SK-N-SH treated with all-trans-retinoic acid at 6 μM for 48 hours (cell line): ENCODE measurements around the gene CALCOCO2.
A peak's percentile ranks its signal among the peaks of the same experiment; 100 is the strongest.

ENCODE experiments used
- ATAC-seq: fragments of 200-7000 bp; cut with Tn5 transposase; 3 replicates; pipeline ENCODE4 v1.9.1; 2020; ENCODE audit warnings: mild to moderate bottlenecking, moderate library complexity
- ARNTL ChIP-seq: fragments of 450-650 bp; formaldehyde crosslinking; IDR thresholded peaks from 2 replicates; pipeline ENCODE4 v1.5.0; 2020; ENCODE audit warnings: low read depth, mild to moderate bottlenecking, moderate library complexity, borderline replicate concordance
- BACH2 ChIP-seq: fragments of 250-450 bp; sonication (Bioruptor Pico); IDR thresholded peaks from 2 replicates; pipeline ENCODE4 v1.9.0; 2021; ENCODE audit warnings: mild to moderate bottlenecking, borderline replicate concordance
- CSDC2 ChIP-seq: fragments of 250-450 bp; sonication (Bioruptor Pico); IDR thresholded peaks from 2 replicates; pipeline ENCODE4 v1.5.0; 2020; ENCODE audit warnings: mild to moderate bottlenecking, moderate library complexity
- ESRRG ChIP-seq: fragments of 250-450 bp; sonication (Bioruptor Pico); IDR thresholded peaks from 2 replicates; pipeline ENCODE4 v1.6.1; 2021; ENCODE audit warnings: mild to moderate bottlenecking
- GLIS3 ChIP-seq: fragments of 250-450 bp; sonication (Bioruptor Pico); IDR thresholded peaks from 2 replicates; pipeline ENCODE4 v1.5.0; 2020; ENCODE audit warnings: mild to moderate bottlenecking, moderate library complexity
- ISL1 ChIP-seq: fragments of 250-450 bp; sonication (Bioruptor Pico); IDR thresholded peaks from 2 replicates; pipeline ENCODE4 v2.1.2; 2022; ENCODE audit warnings: mild to moderate bottlenecking, moderate library complexity
- OSR1 ChIP-seq: fragments of 250-450 bp; sonication (Bioruptor Pico); IDR thresholded peaks from 2 replicates; pipeline ENCODE4 v1.8.0; 2022; ENCODE audit warnings: moderate library complexity, mild to moderate bottlenecking, inconsistent platforms
- RARB ChIP-seq: fragments of 250-450 bp; sonication (Bioruptor Pico); IDR thresholded peaks from 2 replicates; pipeline ENCODE4 v1.8.0; 2021; ENCODE audit warnings: mild to moderate bottlenecking, moderate library complexity
- SNAI2 ChIP-seq: fragments of 250-450 bp; sonication (Bioruptor Pico); IDR thresholded peaks from 2 replicates; pipeline ENCODE4 v1.5.0; 2020; ENCODE audit warnings: mild to moderate bottlenecking, moderate library complexity
- TOX ChIP-seq: fragments of 250-450 bp; sonication (Bioruptor Pico); IDR thresholded peaks from 2 replicates; pipeline ENCODE4 v1.8.0; 2021; ENCODE audit warnings: mild to moderate bottlenecking, moderate library complexity, borderline replicate concordance
- ZC3H10 ChIP-seq: fragments of 250-450 bp; sonication (Bioruptor Pico); IDR thresholded peaks from 2 replicates; pipeline ENCODE4 v1.5.1; 2021; ENCODE audit warnings: mild to moderate bottlenecking, moderate library complexity
- ZFP30 ChIP-seq: fragments of 450-650 bp; formaldehyde crosslinking; IDR thresholded peaks from 2 replicates; pipeline ENCODE4 v1.5.0; 2022; ENCODE audit warnings: mild to moderate bottlenecking, moderate library complexity
- ZNF565 ChIP-seq: fragments of 450-650 bp; formaldehyde crosslinking; conservative IDR thresholded peaks from 2 replicates; pipeline ENCODE4 v1.5.0; 2020; ENCODE audit warnings: low read depth, mild to moderate bottlenecking, moderate library complexity
- ZNF70 ChIP-seq: fragments of 450-650 bp; formaldehyde crosslinking; IDR thresholded peaks from 2 replicates; pipeline ENCODE4 v1.5.0; 2020; ENCODE audit warnings: mild to moderate bottlenecking, moderate library complexity
- ZNF8 ChIP-seq: fragments of 450-650 bp; formaldehyde crosslinking; IDR thresholded peaks from 2 replicates; pipeline ENCODE4 v1.5.0; 2020; ENCODE audit warnings: mild to moderate bottlenecking, moderate library complexity
- TF ChIP-seq, protein P1 (sequence below): fragments of 250-450 bp; sonication (Bioruptor Pico); IDR thresholded peaks from 2 replicates; pipeline ENCODE4 v1.5.0; 2020; ENCODE audit warnings: mild to moderate bottlenecking, moderate library complexity
- TF ChIP-seq, protein P2 (sequence below): fragments of 250-450 bp; sonication (Bioruptor Pico); IDR thresholded peaks from 2 replicates; pipeline ENCODE4 v1.8.0; 2020; ENCODE audit warnings: mild to moderate bottlenecking, moderate library complexity, borderline replicate concordance
- TF ChIP-seq, protein P3 (sequence below): fragments of 250-450 bp; sonication (Bioruptor Pico); IDR thresholded peaks from 2 replicates; pipeline ENCODE4 v1.5.1; 2021; ENCODE audit warnings: mild to moderate bottlenecking, moderate library complexity
- TF ChIP-seq, protein P4 (sequence below): fragments of 250-450 bp; sonication (Bioruptor Pico); IDR thresholded peaks from 2 replicates; pipeline ENCODE4 v1.8.0; 2021; ENCODE audit warnings: low read depth, mild to moderate bottlenecking, moderate library complexity, borderline replicate concordance
- TF ChIP-seq, protein P5 (sequence below): fragments of 250-450 bp; sonication (Bioruptor Pico); IDR thresholded peaks from 2 replicates; pipeline ENCODE4 v1.5.1; 2020; ENCODE audit warnings: low read depth, mild to moderate bottlenecking, moderate library complexity

The CALCOCO2 gene, protein sequence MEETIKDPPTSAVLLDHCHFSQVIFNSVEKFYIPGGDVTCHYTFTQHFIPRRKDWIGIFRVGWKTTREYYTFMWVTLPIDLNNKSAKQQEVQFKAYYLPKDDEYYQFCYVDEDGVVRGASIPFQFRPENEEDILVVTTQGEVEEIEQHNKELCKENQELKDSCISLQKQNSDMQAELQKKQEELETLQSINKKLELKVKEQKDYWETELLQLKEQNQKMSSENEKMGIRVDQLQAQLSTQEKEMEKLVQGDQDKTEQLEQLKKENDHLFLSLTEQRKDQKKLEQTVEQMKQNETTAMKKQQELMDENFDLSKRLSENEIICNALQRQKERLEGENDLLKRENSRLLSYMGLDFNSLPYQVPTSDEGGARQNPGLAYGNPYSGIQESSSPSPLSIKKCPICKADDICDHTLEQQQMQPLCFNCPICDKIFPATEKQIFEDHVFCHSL

DNA sequence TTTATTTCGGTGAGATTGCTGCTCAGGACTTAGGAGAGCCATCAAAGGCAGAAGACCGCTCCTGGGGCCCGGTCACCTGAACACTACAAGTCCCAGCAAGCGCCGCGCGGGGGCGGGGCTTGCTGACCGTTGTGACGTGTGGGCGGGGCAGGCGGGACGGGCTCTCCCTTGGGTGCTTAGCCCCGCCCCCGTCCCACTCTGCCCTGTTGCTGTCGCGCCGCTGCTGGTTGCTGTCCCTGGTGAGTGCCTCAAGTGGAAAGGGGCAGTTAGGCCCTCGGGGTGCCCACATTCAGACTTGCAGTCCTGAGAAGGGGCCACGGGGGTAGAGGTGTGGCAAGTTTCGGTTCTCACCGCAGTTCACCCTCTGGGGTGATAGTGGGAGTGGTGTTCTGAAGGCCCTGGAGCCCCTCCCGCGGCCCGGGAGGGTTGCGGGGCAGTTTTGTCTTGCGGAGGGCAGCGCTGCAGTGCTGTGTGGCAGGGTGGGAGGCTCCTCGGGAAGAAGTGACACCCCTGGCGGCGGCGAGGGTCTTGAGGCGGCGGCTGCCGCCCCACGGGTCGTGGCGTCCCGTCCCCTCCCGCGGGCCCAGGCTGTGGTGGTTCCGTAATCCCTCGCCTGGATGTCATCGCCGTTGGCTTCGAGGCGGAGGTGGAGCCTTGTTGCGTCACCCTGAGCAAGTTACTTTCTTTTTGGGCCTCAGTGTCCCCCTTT lies at the start of gene CALCOCO2:
CALCOCO2 (plus strand) TSS at position 196 of the 709 bp plus-strand sequence. CDS start 10,673 bp downstream, outside the sequence.
- ATAC-seq = peak; percentile 96
- TF ChIP-seq ARNTL (CRISPR knock-in tag) = no peak
- TF ChIP-seq, protein P1, sequence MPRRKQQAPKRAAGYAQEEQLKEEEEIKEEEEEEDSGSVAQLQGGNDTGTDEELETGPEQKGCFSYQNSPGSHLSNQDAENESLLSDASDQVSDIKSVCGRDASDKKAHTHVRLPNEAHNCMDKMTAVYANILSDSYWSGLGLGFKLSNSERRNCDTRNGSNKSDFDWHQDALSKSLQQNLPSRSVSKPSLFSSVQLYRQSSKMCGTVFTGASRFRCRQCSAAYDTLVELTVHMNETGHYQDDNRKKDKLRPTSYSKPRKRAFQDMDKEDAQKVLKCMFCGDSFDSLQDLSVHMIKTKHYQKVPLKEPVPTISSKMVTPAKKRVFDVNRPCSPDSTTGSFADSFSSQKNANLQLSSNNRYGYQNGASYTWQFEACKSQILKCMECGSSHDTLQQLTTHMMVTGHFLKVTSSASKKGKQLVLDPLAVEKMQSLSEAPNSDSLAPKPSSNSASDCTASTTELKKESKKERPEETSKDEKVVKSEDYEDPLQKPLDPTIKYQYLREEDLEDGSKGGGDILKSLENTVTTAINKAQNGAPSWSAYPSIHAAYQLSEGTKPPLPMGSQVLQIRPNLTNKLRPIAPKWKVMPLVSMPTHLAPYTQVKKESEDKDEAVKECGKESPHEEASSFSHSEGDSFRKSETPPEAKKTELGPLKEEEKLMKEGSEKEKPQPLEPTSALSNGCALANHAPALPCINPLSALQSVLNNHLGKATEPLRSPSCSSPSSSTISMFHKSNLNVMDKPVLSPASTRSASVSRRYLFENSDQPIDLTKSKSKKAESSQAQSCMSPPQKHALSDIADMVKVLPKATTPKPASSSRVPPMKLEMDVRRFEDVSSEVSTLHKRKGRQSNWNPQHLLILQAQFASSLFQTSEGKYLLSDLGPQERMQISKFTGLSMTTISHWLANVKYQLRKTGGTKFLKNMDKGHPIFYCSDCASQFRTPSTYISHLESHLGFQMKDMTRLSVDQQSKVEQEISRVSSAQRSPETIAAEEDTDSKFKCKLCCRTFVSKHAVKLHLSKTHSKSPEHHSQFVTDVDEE (CRISPR knock-in tag) = no peak
- TF ChIP-seq OSR1 = no peak
- no peak for TF ChIP-seq ZFP30 (CRISPR knock-in tag)
- no peak for TF ChIP-seq ZNF8 (CRISPR knock-in tag)
- TF ChIP-seq CSDC2 = no peak
- no peak for TF ChIP-seq BACH2 (CRISPR knock-in tag)
- no peak for TF ChIP-seq RARB (CRISPR knock-in tag)
- TF ChIP-seq ISL1 (CRISPR knock-in tag) = no peak
- TF ChIP-seq TOX (CRISPR knock-in tag) = no peak
- TF ChIP-seq, protein P2, sequence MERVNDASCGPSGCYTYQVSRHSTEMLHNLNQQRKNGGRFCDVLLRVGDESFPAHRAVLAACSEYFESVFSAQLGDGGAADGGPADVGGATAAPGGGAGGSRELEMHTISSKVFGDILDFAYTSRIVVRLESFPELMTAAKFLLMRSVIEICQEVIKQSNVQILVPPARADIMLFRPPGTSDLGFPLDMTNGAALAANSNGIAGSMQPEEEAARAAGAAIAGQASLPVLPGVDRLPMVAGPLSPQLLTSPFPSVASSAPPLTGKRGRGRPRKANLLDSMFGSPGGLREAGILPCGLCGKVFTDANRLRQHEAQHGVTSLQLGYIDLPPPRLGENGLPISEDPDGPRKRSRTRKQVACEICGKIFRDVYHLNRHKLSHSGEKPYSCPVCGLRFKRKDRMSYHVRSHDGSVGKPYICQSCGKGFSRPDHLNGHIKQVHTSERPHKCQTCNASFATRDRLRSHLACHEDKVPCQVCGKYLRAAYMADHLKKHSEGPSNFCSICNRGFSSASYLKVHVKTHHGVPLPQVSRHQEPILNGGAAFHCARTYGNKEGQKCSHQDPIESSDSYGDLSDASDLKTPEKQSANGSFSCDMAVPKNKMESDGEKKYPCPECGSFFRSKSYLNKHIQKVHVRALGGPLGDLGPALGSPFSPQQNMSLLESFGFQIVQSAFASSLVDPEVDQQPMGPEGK = no peak; the same call in 1 of the 2 replicates
- TF ChIP-seq ZNF70 (CRISPR knock-in tag) = no peak
- TF ChIP-seq, protein P3, sequence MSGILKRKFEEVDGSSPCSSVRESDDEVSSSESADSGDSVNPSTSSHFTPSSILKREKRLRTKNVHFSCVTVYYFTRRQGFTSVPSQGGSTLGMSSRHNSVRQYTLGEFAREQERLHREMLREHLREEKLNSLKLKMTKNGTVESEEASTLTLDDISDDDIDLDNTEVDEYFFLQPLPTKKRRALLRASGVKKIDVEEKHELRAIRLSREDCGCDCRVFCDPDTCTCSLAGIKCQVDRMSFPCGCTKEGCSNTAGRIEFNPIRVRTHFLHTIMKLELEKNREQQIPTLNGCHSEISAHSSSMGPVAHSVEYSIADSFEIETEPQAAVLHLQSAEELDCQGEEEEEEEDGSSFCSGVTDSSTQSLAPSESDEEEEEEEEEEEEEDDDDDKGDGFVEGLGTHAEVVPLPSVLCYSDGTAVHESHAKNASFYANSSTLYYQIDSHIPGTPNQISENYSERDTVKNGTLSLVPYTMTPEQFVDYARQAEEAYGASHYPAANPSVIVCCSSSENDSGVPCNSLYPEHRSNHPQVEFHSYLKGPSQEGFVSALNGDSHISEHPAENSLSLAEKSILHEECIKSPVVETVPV (CRISPR knock-in tag) = no peak
- TF ChIP-seq, protein P4, sequence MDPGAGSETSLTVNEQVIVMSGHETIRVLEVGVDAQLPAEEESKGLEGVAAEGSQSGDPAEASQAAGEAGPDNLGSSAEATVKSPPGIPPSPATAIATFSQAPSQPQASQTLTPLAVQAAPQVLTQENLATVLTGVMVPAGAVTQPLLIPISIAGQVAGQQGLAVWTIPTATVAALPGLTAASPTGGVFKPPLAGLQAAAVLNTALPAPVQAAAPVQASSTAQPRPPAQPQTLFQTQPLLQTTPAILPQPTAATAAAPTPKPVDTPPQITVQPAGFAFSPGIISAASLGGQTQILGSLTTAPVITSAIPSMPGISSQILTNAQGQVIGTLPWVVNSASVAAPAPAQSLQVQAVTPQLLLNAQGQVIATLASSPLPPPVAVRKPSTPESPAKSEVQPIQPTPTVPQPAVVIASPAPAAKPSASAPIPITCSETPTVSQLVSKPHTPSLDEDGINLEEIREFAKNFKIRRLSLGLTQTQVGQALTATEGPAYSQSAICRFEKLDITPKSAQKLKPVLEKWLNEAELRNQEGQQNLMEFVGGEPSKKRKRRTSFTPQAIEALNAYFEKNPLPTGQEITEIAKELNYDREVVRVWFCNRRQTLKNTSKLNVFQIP (CRISPR knock-in tag) = no peak
- TF ChIP-seq ZNF565 (CRISPR knock-in tag) = no peak
- no peak for TF ChIP-seq ESRRG (CRISPR knock-in tag)
- no peak for TF ChIP-seq SNAI2 (CRISPR knock-in tag)
- TF ChIP-seq GLIS3 = no peak
- no peak for TF ChIP-seq ZC3H10 (CRISPR knock-in tag)
- TF ChIP-seq, all 23 proteins: peak for 0

DNA sequence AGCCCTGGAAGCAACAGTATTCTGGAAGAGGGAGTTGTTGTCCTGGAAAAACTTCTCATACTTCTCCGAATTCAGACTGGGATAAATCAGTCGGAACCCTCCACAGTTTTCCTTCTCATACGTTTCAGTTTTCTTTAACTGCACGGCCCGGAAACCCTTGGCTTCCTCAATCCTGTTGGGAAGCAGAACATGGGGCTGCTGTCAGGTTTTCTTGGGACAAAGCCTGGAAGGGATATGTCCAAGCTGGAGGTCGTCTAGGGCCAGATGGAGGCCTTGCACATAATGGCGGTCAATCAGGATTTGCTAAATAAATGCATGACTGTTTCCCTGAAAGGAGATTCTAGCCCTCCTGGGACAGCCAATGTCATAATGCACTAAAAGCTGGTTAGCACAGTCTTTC lies 43.0 kb upstream of the CALCOCO2 start:
- TF ChIP-seq, protein P5, sequence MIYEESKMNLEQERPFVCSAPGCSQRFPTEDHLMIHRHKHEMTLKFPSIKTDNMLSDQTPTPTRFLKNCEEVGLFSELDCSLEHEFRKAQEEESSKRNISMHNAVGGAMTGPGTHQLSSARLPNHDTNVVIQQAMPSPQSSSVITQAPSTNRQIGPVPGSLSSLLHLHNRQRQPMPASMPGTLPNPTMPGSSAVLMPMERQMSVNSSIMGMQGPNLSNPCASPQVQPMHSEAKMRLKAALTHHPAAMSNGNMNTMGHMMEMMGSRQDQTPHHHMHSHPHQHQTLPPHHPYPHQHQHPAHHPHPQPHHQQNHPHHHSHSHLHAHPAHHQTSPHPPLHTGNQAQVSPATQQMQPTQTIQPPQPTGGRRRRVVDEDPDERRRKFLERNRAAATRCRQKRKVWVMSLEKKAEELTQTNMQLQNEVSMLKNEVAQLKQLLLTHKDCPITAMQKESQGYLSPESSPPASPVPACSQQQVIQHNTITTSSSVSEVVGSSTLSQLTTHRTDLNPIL (CRISPR knock-in tag) = no peak
- no peak for TF ChIP-seq TOX (CRISPR knock-in tag)
- ATAC-seq = no peak
